HepG2 (cell line): ENCODE measurements around the gene SLC25A44. TPM values are rescaled to one million over a fixed set of nuclear protein-coding genes. Genes with fewer than 3 reads are reported as not detected.

Experiments used
- BCL6 ChIP-seq: IDR thresholded peaks from 2 replicates; pipeline ENCODE4 v1.6.1; 2016; ENCODE audit warnings: missing genetic modification reagents, missing compliant biosample characterization
- CC2D1A ChIP-seq: sonication (generic); formaldehyde crosslinking; IDR thresholded peaks from 2 replicates; pipeline ENCODE4 v1.8.1; 2023; ENCODE audit warnings: mild to moderate bottlenecking, missing genetic modification reagents
- E2F2 ChIP-seq: sonication (generic); formaldehyde crosslinking; IDR thresholded peaks from 2 replicates; pipeline ENCODE4 v1.4.0; 2020; ENCODE audit warnings: missing genetic modification reagents, borderline replicate concordance
- HHEX ChIP-seq: IDR thresholded peaks from 2 replicates; pipeline ENCODE4 v1.6.1; 2016; ENCODE audit warnings: control low read depth
- KDM1A ChIP-seq: IDR thresholded peaks from 2 replicates; pipeline ENCODE4 v1.6.1; 2016; ENCODE audit warnings: missing compliant biosample characterization
- KDM5B ChIP-seq: sonication (generic); formaldehyde crosslinking; IDR thresholded peaks from 2 replicates; pipeline ENCODE4 v1.4.0; 2020; ENCODE audit warnings: missing genetic modification reagents, mild to moderate bottlenecking, borderline replicate concordance
- MZF1 ChIP-seq: sonication (generic); formaldehyde crosslinking; IDR thresholded peaks from 2 replicates; pipeline ENCODE4 v1.8.1; 2023; ENCODE audit warnings: mild to moderate bottlenecking, missing genetic modification reagents, borderline replicate concordance
- POLR2AphosphoS2 ChIP-seq: IDR thresholded peaks from 2 replicates; pipeline ENCODE4 v1.6.1; 2011; ENCODE audit warnings: low read depth, low read length, improper control_type of control experiment
- PRDM10 ChIP-seq: sonication (generic); formaldehyde crosslinking; IDR thresholded peaks from 2 replicates; pipeline ENCODE4 v1.4.0; 2020; ENCODE audit warnings: low read depth, missing genetic modification reagents
- SALL2 ChIP-seq: sonication (generic); formaldehyde crosslinking; IDR thresholded peaks from 2 replicates; pipeline ENCODE4 v1.8.1; 2023; ENCODE audit warnings: mild to moderate bottlenecking, missing genetic modification reagents, inconsistent platforms
- TERF1 ChIP-seq: sonication (generic); formaldehyde crosslinking; IDR thresholded peaks from 2 replicates; pipeline ENCODE4 v1.8.0; 2022; ENCODE audit warnings: mild to moderate bottlenecking, missing genetic modification reagents, moderate library complexity
- ZNF230 ChIP-seq: sonication (generic); formaldehyde crosslinking; IDR thresholded peaks from 2 replicates; pipeline ENCODE4 v1.4.0; 2020; ENCODE audit warnings: mild to moderate bottlenecking, missing genetic modification reagents
- ZNF275 ChIP-seq: sonication (generic); formaldehyde crosslinking; IDR thresholded peaks from 2 replicates; pipeline ENCODE4 v1.8.0; 2022; ENCODE audit warnings: missing genetic modification reagents, mild to moderate bottlenecking, inconsistent platforms, borderline replicate concordance
- ZNF383 ChIP-seq: sonication (generic); formaldehyde crosslinking; IDR thresholded peaks from 2 replicates; pipeline ENCODE4 v1.4.0; 2020; ENCODE audit warnings: missing genetic modification reagents, mild to moderate bottlenecking, borderline replicate concordance
- ZNF512B ChIP-seq: sonication (generic); formaldehyde crosslinking; IDR thresholded peaks from 2 replicates; pipeline ENCODE4 v1.5.1; 2020; ENCODE audit warnings: missing genetic modification reagents, mild to moderate bottlenecking, borderline replicate concordance
- ZNF557 ChIP-seq: sonication (generic); formaldehyde crosslinking; IDR thresholded peaks from 2 replicates; pipeline ENCODE4 v1.4.0; 2020; ENCODE audit warnings: missing genetic modification reagents
- ZNF670 ChIP-seq: sonication (generic); formaldehyde crosslinking; IDR thresholded peaks from 2 replicates; pipeline ENCODE4 v1.8.0; 2022; ENCODE audit warnings: mild to moderate bottlenecking, missing genetic modification reagents, borderline replicate concordance
- ZNF780A ChIP-seq: sonication (generic); formaldehyde crosslinking; IDR thresholded peaks from 2 replicates; pipeline ENCODE4 v1.8.0; 2022; ENCODE audit warnings: mild to moderate bottlenecking, missing genetic modification reagents, moderate library complexity
- polyA plus RNA-seq, 8 experiments: library from polyadenylated mRNA; depleted of rRNA in 3 of 8; stranded (reverse) in 7 of 8; unstranded in 1 of 8; fragments of >200 nt; fragmentation: Illumina TruSeq in 4 of 8; extraction: Trizol in 4 of 8; gene quantifications; 2 replicates each; pipeline versions ENCODE4 v1.2.1 to v1.2.3, GENCODE V29; 2011 to 2016; ENCODE audit warnings: low read depth in 4 of 8, missing spikeins in 1 of 8, mixed read lengths in 1 of 8; ENCODE audit not compliant: insufficient read depth in 1 of 8
- total RNA-seq, 5 experiments: library from RNA; depleted of rRNA; stranded (reverse); fragments of >200 nt; fragmentation: Illumina TruSeq; extraction: Trizol; gene quantifications; 2 replicates each; pipeline ENCODE4 v1.2.3, GENCODE V29; 2016; ENCODE audit warnings: low read depth in 1 of 5

The SLC25A44 gene
- total and polyA plus RNA-seq, 2 of the 13 experiments (the other 11 are each of a cell fraction or from before 2014, with no cell fraction given), result 10.7 to 13.4 TPM

GRCh38 chr1:156146020-156146768 lies 47.7 kb upstream of the SLC25A44 start (continued):
- TF ChIP-seq MZF1 (CRISPR knock-in tag), result no peak
- TF ChIP-seq ZNF275 (CRISPR knock-in tag), result no peak
- TF ChIP-seq HHEX (CRISPR knock-in tag), result no peak
- TF ChIP-seq PRDM10 (CRISPR knock-in tag), result 0 out of 2 replicates have a peak, but pooled peaks have one; percentile 46
- TF ChIP-seq TERF1 (CRISPR knock-in tag), result no peak
- no peak for TF ChIP-seq ZNF557 (CRISPR knock-in tag)
- TF ChIP-seq ZNF512B (CRISPR knock-in tag), result no peak
- TF ChIP-seq ZNF230, result no peak
- TF ChIP-seq ZNF383, result no peak
- TF ChIP-seq CC2D1A (CRISPR knock-in tag), result no peak
- no peak for TF ChIP-seq KDM1A (CRISPR knock-in tag)
- peak; percentile 55; the same call in 1 of the 2 replicates for TF ChIP-seq KDM5B (CRISPR knock-in tag)
- no peak for TF ChIP-seq POLR2AphosphoS2
- TF ChIP-seq ZNF670 (CRISPR knock-in tag), result no peak
- no peak for TF ChIP-seq ZNF780A (CRISPR knock-in tag)
- no peak for TF ChIP-seq E2F2 (CRISPR knock-in tag)
- peak; percentile 48 for TF ChIP-seq BCL6 (CRISPR knock-in tag)
- no peak for TF ChIP-seq SALL2
